D341Med (cell line): ENCODE measurements around the gene SLC35F3.

Experiments
- DNase-seq: peaks from one replicate; pipeline ENCODE4 v3.0.0; 2012; ENCODE audit warnings: low spot score

SLC35F3 gene

GRCh38 chr1:233912447-233912846, 8.0 kb downstream of the SLC35F3 start:
- DNase-seq = no peak

GRCh38 chr1:233912909-233913308, 8.4 kb downstream of the SLC35F3 start:
- DNase-seq = no peak

GRCh38 chr1:233916706-233917105, 12.2 kb downstream of the SLC35F3 start:
- no peak for DNase-seq

- DNase-seq = no peak
Measured at GRCh38 chr1:233919786-233920185, 15.3 kb downstream of the SLC35F3 start.

DNA sequence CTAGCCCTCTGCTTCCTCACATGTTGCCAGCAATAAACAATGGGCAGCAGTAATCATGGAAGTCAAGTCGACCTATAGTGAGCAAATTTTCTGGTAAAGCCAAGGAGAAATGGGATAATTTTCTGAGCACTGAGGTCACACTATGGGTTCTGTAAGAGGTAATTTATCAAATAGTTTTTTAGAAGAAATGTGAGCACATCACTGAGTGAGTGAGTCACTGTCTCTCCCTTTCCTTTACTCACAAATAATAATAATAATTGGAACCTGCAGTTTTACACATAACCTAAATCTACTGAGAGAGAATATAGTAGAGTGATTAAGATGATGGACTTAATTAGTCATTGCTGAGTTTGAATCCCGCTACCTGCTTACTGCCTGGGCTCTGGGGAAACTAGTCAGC, 23.6 kb downstream of the SLC35F3 start:
- no peak for DNase-seq

DNA sequence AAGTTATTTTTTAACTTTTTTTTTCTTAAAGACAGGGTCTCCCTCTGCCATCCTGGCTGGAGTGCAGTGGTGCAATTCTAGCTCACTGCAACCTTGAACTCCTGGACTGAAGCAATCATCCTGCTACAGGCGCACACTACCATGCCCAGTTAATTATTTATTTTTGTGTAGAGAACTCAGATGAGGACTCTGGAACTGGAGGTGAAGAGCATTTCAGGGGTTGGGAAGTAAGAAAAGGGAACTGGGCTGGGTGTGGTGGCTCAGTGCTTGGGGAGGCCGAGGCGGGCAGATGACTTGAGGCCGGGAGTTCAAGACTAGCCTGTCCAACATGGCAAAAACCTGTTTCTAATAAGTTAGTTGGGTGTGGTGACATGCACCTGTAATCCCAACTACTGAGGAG, 28.9 kb downstream of the SLC35F3 start:
- no peak for DNase-seq

- DNase-seq = no peak
Measured at GRCh38 chr1:233935297-233935868, 30.9 kb downstream of the SLC35F3 start.

DNA sequence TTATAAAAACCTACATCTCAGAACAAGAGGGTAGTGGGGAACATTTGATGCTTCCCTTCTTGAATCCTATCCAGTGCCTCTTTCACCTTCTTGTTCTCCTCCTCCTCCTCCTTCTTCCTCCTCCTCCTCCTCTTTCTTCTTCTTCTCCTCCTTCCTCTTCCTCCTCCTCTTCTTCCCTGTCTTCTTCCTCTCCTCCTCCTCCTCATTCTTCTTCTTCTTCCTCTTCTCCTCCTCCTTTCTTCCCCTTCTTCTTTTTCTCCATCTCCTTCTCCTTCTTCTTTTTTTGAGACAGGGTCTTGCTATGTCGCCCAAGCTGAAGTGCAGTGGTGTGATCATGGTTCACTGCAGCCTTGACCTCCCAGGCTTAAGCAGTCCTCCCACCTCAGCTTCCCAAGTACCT, 31.9 kb downstream of the SLC35F3 start:
- no peak for DNase-seq

GRCh38 chr1:233936842-233937241, 32.4 kb downstream of the SLC35F3 start:
- no peak for DNase-seq

GRCh38 chr1:233938476-233938875, 34.0 kb downstream of the SLC35F3 start:
- no peak for DNase-seq

GRCh38 chr1:233939451-233939850, 35.0 kb downstream of the SLC35F3 start:
- no peak for DNase-seq

GRCh38 chr1:233940908-233941307, 36.4 kb downstream of the SLC35F3 start:
- DNase-seq = no peak

GRCh38 chr1:233944601-233945000, 40.1 kb downstream of the SLC35F3 start:
- no peak for DNase-seq

GRCh38 chr1:233945573-233945972, 41.1 kb downstream of the SLC35F3 start:
- no peak for DNase-seq

DNA sequence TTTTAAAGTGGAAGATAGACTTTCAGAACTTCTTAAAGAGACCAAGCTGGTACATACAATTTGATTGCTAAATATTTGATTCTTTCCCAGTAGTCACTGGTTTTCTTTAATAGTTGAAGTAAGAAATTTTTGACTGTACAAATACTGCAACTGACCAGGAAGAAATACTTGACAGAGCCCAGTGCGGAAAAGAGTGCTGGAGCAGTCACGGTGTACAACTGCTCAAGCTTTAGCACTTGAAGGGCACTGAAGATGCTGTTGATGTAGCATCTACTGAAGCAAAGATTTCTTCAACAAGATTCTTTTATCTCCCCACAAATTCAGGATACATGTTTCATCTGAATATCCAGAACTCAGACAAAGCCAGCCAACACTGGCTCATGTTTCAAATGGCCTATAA, 41.5 kb downstream of the SLC35F3 start:
- DNase-seq = no peak

DNA sequence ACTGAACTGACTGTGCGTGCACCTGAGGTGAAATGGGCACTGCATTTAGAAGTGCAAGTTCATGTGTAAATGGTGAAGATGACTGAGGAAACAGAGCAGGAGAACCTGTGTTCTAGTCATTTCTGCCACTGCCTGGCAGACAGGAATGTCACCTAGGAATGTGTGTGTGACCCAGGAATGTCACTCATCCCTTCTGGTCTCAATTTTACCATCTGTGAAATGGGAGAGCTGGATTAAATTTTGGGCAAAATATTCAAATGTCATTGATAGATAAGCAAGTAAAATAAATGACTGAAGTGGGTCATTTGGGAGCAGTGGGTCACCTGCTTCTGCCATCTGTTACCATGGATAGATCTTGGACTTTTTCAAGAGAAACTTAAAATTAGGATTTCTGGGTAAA, 42.2 kb downstream of the SLC35F3 start:
- DNase-seq = no peak

GRCh38 chr1:233951804-233952203, 47.3 kb downstream of the SLC35F3 start:
- DNase-seq = no peak

DNA sequence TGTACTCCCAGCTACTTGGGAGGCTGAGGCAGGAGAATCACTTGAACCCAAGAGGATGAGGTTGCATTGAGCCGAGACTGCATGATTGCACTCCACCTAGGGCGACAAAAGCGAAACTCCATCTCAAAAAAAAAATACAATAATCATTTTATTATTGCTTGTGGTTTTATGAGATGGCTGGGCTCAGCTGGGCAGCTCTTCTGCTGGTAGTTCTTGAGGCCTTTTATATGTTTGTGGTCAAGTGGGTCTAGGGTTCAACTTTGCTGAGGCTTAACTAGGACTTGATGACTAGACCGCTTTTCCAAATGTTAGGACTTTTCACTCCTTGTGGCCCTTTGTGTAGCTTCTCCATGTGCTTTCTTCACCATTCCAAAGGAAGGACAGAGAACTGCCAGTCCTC, 53.2 kb downstream of the SLC35F3 start:
- no peak for DNase-seq

DNA sequence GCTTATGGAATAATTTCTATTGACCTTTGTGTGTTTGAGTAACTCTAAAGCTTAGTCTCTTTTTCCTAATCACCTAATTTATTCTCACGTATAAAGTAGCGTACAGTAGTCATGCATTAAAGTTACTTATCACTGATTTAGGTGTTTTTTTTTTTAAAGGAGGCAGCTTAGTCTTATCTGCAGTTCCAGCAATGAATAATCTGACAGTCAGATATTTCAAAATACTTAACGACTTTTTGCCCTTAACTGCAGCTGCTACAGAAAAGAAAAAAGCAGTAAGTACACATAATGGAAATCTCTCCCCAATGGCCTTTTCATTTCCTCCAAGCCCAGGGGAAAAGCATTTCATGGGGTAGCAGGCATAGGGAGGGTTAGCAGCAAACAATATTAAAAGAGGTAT, 54.6 kb downstream of the SLC35F3 start:
- DNase-seq = no peak

- no peak for DNase-seq
Measured at GRCh38 chr1:233959971-233960370, 55.5 kb downstream of the SLC35F3 start.

DNA sequence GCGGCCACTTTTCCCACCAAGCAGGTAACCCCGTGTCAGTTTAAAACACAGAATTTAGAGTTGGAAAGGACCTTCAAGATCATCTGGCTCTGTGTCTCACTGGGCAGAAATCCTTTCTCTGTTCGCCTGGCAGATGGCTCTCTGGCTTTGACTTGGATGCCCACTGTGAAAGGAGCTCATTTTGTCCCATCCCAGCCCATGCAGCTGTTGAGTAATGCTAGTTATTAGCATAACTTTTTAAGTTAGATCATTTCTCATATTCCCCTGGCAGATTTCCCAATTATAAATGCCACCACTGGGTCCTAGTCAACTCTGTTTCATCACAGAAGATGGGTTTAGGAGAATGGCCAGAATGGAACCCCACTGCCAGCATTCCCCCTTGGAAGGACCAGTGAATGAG, 55.9 kb downstream of the SLC35F3 start:
- no peak for DNase-seq

DNA sequence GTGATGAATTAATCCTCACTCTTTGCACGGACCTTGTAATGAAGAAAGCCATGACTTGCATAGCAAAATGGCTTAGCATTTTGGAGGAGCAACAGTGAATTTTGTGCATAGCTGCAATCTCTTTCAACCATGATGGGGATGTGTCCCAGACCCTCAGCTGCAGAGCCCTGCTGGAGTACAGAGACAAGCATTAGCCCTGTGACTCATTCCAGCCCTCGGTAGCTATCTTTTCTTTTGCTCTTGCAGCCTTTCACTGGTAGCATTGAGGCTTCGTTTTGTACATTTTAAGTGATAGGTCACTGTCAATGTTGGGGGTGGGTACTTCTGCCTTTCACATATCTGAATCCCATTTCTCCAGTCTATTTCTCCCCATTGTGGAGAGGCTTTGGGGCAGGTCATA, 58.4 kb downstream of the SLC35F3 start:
- no peak for DNase-seq

- no peak for DNase-seq
Measured at GRCh38 chr1:233965856-233966255, 61.4 kb downstream of the SLC35F3 start.

DNA sequence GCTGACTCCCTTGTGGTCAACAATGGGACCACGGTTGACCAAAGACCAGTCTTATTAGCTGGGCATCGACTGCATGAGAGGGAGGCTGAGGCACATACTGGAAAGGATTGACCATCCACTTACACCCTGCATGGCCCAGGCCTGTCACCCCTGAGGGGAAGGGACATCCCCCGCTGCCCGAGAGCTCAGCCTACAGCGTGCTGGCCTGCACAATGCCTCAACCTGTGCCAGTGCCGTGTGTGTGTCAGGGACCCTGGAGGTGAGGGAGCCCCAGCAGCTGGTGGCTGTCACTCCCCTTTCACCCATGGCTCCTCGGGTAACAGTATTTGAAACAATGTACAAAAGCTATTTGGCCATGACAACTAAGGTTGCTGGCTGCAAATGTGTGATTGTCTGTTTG, 67.3 kb downstream of the SLC35F3 start:
- DNase-seq = no peak

DNA sequence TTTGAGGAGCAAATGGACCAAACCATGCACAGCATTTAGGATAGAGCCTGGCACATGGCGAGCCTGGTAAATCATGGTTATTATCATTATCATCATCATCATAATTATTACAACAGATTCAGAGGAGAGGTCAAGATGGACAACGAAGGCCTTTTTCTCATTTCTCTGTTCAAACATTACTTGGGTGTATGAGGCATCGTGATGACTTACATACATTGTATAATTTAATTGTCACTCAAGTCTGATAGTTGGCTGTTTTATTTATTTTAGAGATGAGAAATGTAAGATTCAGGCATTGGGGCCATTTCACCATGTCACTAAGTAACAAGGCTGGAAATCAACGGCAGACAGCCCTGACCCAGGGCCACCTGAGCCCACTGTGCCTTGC, 68.1 kb downstream of the SLC35F3 start:
- no peak for DNase-seq
